HepG2 (cell line): ENCODE results near the gene C22orf39. TPM values are rescaled to one million over a fixed set of nuclear protein-coding genes. Genes with fewer than 3 reads are reported as not detected.
A peak's percentile ranks its signal among the peaks of the same experiment; 100 is the strongest.

Source experiments
- ATAC-seq: fragments of 200-7000 bp; cut with Tn5 transposase; 3 replicates; pipeline ENCODE4 v1.9.1; 2020; ENCODE audit warnings: mild to moderate bottlenecking, moderate library complexity
- BruUV-seq: library from RNA; stranded (reverse); fragments of 400-500 nt; replicated peaks from 2 replicates; lab custom pipeline; 2021; lab: Mats Ljungman, UMichigan
- CTCF ChIA-PET: fragments of 300-600 bp; formaldehyde crosslinking; extraction: SDS; loops from one replicate; lab custom pipeline; 2021; ENCODE audit warnings: low total read pairs, inconsistent platforms, low intra/inter-chr PET ratio; lab: Yijun Ruan, JAX
- POLR2A ChIA-PET: fragments of 350-600 bp; sonication (Branson Sonifier 250); formaldehyde crosslinking; loops from one replicate; lab custom pipeline; 2020; ENCODE audit warnings: antibody characterized with exemption, inconsistent platforms; lab: Yijun Ruan, JAX
- DNase-seq: peaks from one replicate; pipeline ENCODE4 v3.0.0-alpha.2; 2015; ENCODE audit warnings: low spot score
- FAIRE-seq: peaks from 3 replicates; lab custom pipeline; 2011; peaks lifted over from hg19 to GRCh38; lab: Jason Lieb, UNC
- H2AFZ ChIP-seq: one replicate; pipeline ENCODE4 v1.6.1; 2011; ENCODE audit warnings: low read length, inconsistent platforms
- H3K27ac ChIP-seq: fragments of 300-600 bp; 3 replicates; pipeline ENCODE4 v1.8.0; 2011; ENCODE audit warnings: mixed run types, mild to moderate bottlenecking, mixed read lengths, low read length, inconsistent platforms; ENCODE audit not compliant: insufficient read depth; ENCODE audit errors: extremely low read length
- H3K27me3 ChIP-seq, 2 experiments: fragments of 200-600 bp in 1 of 2; 2 replicates in 1 of 2; 3 replicates in 1 of 2; pipeline versions ENCODE4 v1.6.0 to v1.8.0; 2011; ENCODE audit warnings: low read length in 2 of 2, mild to moderate bottlenecking in 2 of 2, moderate library complexity in 2 of 2, inconsistent platforms in 1 of 2; ENCODE audit not compliant: insufficient read depth in 2 of 2, control insufficient read depth in 1 of 2
- H3K36me3 ChIP-seq, 2 experiments: fragments of 200-600 bp in 1 of 2; replicated peaks in 1 of 2; 2 replicates in 1 of 2; 3 replicates in 1 of 2; pipeline versions ENCODE4 v1.5.1 to v1.8.0; 2011; ENCODE audit warnings: low read length in 2 of 2, inconsistent platforms in 1 of 2; ENCODE audit not compliant: insufficient read depth in 2 of 2, control insufficient read depth in 1 of 2
- H3K4me1 ChIP-seq: 2 replicates; pipeline ENCODE4 v1.5.1; 2012; ENCODE audit warnings: low read length, inconsistent platforms; ENCODE audit not compliant: insufficient read depth
- H3K4me2 ChIP-seq: 2 replicates; pipeline ENCODE4 v1.6.0; 2011; ENCODE audit warnings: low read depth, low read length, inconsistent platforms
- H3K4me3 ChIP-seq, 3 experiments: fragments of 200-600 bp in 1 of 3; sonication (generic), shearing (Covaris generic) in 1 of 3; replicated peaks in 1 of 3; 2 replicates each; pipeline ENCODE4 v1.5.1; 2011 to 2016; ENCODE audit warnings: low read length in 3 of 3, inconsistent platforms in 2 of 3, low read depth in 2 of 3, mild to moderate bottlenecking in 2 of 3, control low read depth in 1 of 3, mixed read lengths in 1 of 3; ENCODE audit not compliant: insufficient read depth in 1 of 3
- H3K79me2 ChIP-seq: one replicate; pipeline ENCODE4 v1.6.1; 2011; ENCODE audit warnings: low read length, inconsistent platforms; ENCODE audit not compliant: insufficient read depth
- H3K9ac ChIP-seq: 2 replicates; pipeline ENCODE4 v1.6.0; 2011; ENCODE audit warnings: mild to moderate bottlenecking, low read depth, low read length, inconsistent platforms; ENCODE audit not compliant: insufficient read depth
- H3K9me3 ChIP-seq: 2 replicates; pipeline ENCODE4 v1.5.1; 2012; ENCODE audit warnings: mild to moderate bottlenecking, low read length
- H4K20me1 ChIP-seq: 2 replicates; pipeline ENCODE4 v1.6.0; 2011; ENCODE audit warnings: inconsistent platforms, mild to moderate bottlenecking, low read length, moderate library complexity; ENCODE audit not compliant: insufficient read depth
- GLMP ChIP-seq: sonication (generic); formaldehyde crosslinking; IDR thresholded peaks from 2 replicates; pipeline ENCODE4 v1.9.0; 2021; ENCODE audit warnings: missing genetic modification reagents, mild to moderate bottlenecking, borderline replicate concordance
- KLF11 ChIP-seq: IDR thresholded peaks from 2 replicates; pipeline ENCODE4 v1.6.1; 2016; ENCODE audit warnings: missing compliant biosample characterization
- SPEN ChIP-seq: sonication (generic); formaldehyde crosslinking; IDR thresholded peaks from 2 replicates; pipeline ENCODE4 v1.5.1; 2020; ENCODE audit warnings: low read depth, mild to moderate bottlenecking, missing genetic modification reagents
- U2AF2 ChIP-seq: fragments of 200-400 bp; formaldehyde crosslinking; IDR thresholded peaks from 2 replicates; pipeline ENCODE4 v1.6.1; 2017; ENCODE audit warnings: low read depth, mild to moderate bottlenecking, low read length
- ZNF121 ChIP-seq: sonication (generic); formaldehyde crosslinking; IDR thresholded peaks from 2 replicates; pipeline ENCODE4 v1.5.0; 2020; ENCODE audit warnings: mild to moderate bottlenecking, missing genetic modification reagents
- ZNF235 ChIP-seq: sonication (generic); formaldehyde crosslinking; IDR thresholded peaks from 2 replicates; pipeline ENCODE4 v1.8.1; 2023; ENCODE audit warnings: mild to moderate bottlenecking, missing genetic modification reagents, borderline replicate concordance
- ZNF446 ChIP-seq: sonication (generic); formaldehyde crosslinking; IDR thresholded peaks from 2 replicates; pipeline ENCODE4 v1.5.0; 2020; ENCODE audit warnings: mild to moderate bottlenecking, missing genetic modification reagents
- ZNF784 ChIP-seq: sonication (generic); formaldehyde crosslinking; IDR thresholded peaks from 2 replicates; pipeline ENCODE4 v1.5.1; 2020; ENCODE audit warnings: missing genetic modification reagents, mild to moderate bottlenecking, borderline replicate concordance
- ZZZ3 ChIP-seq: sonication (generic); formaldehyde crosslinking; IDR thresholded peaks from 2 replicates; pipeline ENCODE4 v1.4.0; 2020; ENCODE audit warnings: missing genetic modification reagents, mild to moderate bottlenecking, borderline replicate concordance
- WGBS: methylation state at CpG from one replicate; pipeline ENCODE4 v1.1.6; 2017; ENCODE audit warnings: low lambda C conversion rate; 5-methylcytosine and 5-hydroxymethylcytosine counted together
- in situ Hi-C: cut with HindIII; loops from 2 replicates; pipeline ENCODE4 v1.10.0; 2017; ENCODE audit warnings: low pct_unique_long_range_greater_than_20kb; ENCODE audit not compliant: extremely low pct_ligation_motif_present
- intact Hi-C: fragments of 100-400 bp; cut with micrococcal nuclease; formaldehyde crosslinking; loops from one replicate; pipeline ENCODE4 v1.10.0; 2022; ENCODE audit not compliant: unreplicated experiment
- polyA plus RNA-seq, 8 experiments: library from polyadenylated mRNA; depleted of rRNA in 3 of 8; stranded (reverse) in 7 of 8; unstranded in 1 of 8; fragments of >200 nt; fragmentation: Illumina TruSeq in 4 of 8; extraction: Trizol in 4 of 8; gene quantifications; 2 replicates each; pipeline versions ENCODE4 v1.2.1 to v1.2.3, GENCODE V29; 2011 to 2016; ENCODE audit warnings: low read depth in 4 of 8, missing spikeins in 1 of 8, mixed read lengths in 1 of 8; ENCODE audit not compliant: insufficient read depth in 1 of 8
- total RNA-seq, 5 experiments: library from RNA; depleted of rRNA; stranded (reverse); fragments of >200 nt; fragmentation: Illumina TruSeq; extraction: Trizol; gene quantifications; 2 replicates each; pipeline ENCODE4 v1.2.3, GENCODE V29; 2016; ENCODE audit warnings: low read depth in 1 of 5

C22orf39 gene
- total and polyA plus RNA-seq, 2 of the 13 experiments (the other 11 are each of a cell fraction or from before 2014, with no cell fraction given): 23.4 to 26.4 TPM

GRCh38 chr22:19450363-19451175, 3.1 kb upstream of the C22orf39 start:
- intact Hi-C loops: no loop called here
- in situ Hi-C loops: no loop called here
- Histone ChIP-seq H4K20me1 (no peaks in the 10 kb centered on the region), H3K4me1 (peaks cover 30% of the 10 kb centered on the region), H3K36me3 (peaks cover 10 to 51% of the 10 kb centered on the region in 2 experiments; a peak in 4 of 5 replicates), H3K4me3 (no peak overlapping the region), H3K79me2 (peaks cover 20% of the 10 kb centered on the region), H3K27ac (no peak overlapping the region), H3K9me3 (no peaks in the 10 kb centered on the region), H3K4me2 (no peak overlapping the region), H3K27me3 (no peaks in the 10 kb centered on the region; a peak in 1 of 5 replicates), H2AFZ (no peak overlapping the region), H3K9ac (no peak overlapping the region)
- no peak for FAIRE-seq
- ChIA-PET CTCF (no interaction called here), POLR2A (interaction anchor here (0.8 kb wide), 1 partner anchor 14 kb away, joined by 3 read pairs; no protein-coding TSS in a partner anchor)
- BruUV-seq: no TSS peak
- TF ChIP-seq ZZZ3 (CRISPR knock-in tag) (no peak), ZNF121 (CRISPR knock-in tag) (peak; percentile 29; the same call in 1 of the 2 replicates)
- no peak for ATAC-seq
- WGBS: 95% methylated on average over 8 of the region's 8 CpGs
- no peak for DNase-seq

GRCh38 chr22:19449422-19449767, 1.9 kb upstream of the C22orf39 start:
- H3K79me2 ChIP-seq: peaks cover 30% of the 10 kb centered on the region
- H3K4me3 ChIP-seq: no peak overlapping the region
- peaks cover 7 to 43% of the 10 kb centered on the region in 2 experiments; a peak in 4 of 5 replicates for H3K36me3 ChIP-seq
- ChIA-PET CTCF (no interaction called here), POLR2A (no interaction called here)
- H3K27ac ChIP-seq: no peak overlapping the region
- BruUV-seq: no TSS peak
- H3K9me3 ChIP-seq: no peaks in the 10 kb centered on the region
- DNase-seq (no peak), FAIRE-seq (no peak), ATAC-seq (no peak)
- H3K4me1 ChIP-seq: peaks cover 40% of the 10 kb centered on the region
- H4K20me1 ChIP-seq: no peaks in the 10 kb centered on the region
- 88% methylated on average over 1 of the region's 2 CpGs for WGBS
- no peaks in the 10 kb centered on the region; a peak in 1 of 5 replicates for H3K27me3 ChIP-seq
- intact Hi-C loops (no loop called here), in situ Hi-C loops (no loop called here)
- H3K9ac ChIP-seq: no peak overlapping the region
- no peak overlapping the region for H2AFZ ChIP-seq
- H3K4me2 ChIP-seq: no peak overlapping the region
- TF ChIP-seq GLMP (CRISPR knock-in tag) (no peak), KLF11 (CRISPR knock-in tag) (no peak), U2AF2 (no peak), SPEN (no peak), ZNF784 (CRISPR knock-in tag) (no peak), ZNF446 (CRISPR knock-in tag) (no peak), ZNF235 (CRISPR knock-in tag) (no peak)
